ENCODE data around the gene DCP2. TPM values are rescaled to one million over a fixed set of nuclear protein-coding genes. Genes with fewer than 3 reads are reported as not detected.

The DCP2 gene
- total and polyA plus RNA-seq, 10 of the 15 experiments (the other 5 are each of a cell fraction or from before 2014, with no cell fraction given): 23.4 to 81.6 (median 47.4) TPM

GRCh38 chr5:113034182-113034773, 57.7 kb downstream of the DCP2 start:
- Histone ChIP-seq H3K27me3 (replicated peaks in 1 of 2; ENCODE audit: control insufficient read depth in 2 of 2, insufficient read depth in 2 of 2, low read length in 1 of 2) (no peaks in the 10 kb centered on the region), H3K4me3 (no peak overlapping the region), H3K79me2 (ENCODE audit: control insufficient read depth, insufficient read depth, low read length) (no peaks in the 10 kb centered on the region), H3K4me2 (ENCODE audit: control insufficient read depth, insufficient read depth) (no peak overlapping the region), H3K9ac (ENCODE audit: control insufficient read depth, insufficient read depth, low read length) (no peak overlapping the region), H2AFZ (ENCODE audit: control insufficient read depth, low read depth, low read length) (no peak overlapping the region), H3K9me3 (replicated peaks; ENCODE audit: control insufficient read depth, insufficient read depth, low read length) (no peaks in the 10 kb centered on the region), H4K20me1 (ENCODE audit: control insufficient read depth, insufficient read depth) (no peaks in the 10 kb centered on the region), H3K36me3 (ENCODE audit: control insufficient read depth in 2 of 2, insufficient read depth in 2 of 2, low read length in 1 of 2) (no peaks in the 10 kb centered on the region; a peak in 1 of 4 replicates), H3K27ac (ENCODE audit: control insufficient read depth, insufficient read depth) (no peak overlapping the region), H3K4me1 (ENCODE audit: control insufficient read depth, insufficient read depth, low read length) (no peaks in the 10 kb centered on the region)
- ChIA-PET SMC1A (ENCODE audit: uncharacterized antibody, unreplicated experiment) (interaction anchor here (0.8 kb wide), 1 partner anchor 569 kb away, joined by 3 read pairs; no protein-coding TSS in a partner anchor), CTCF (no interaction called here), POLR2A (interaction anchor here (0.6 kb wide), 1 partner anchor 24 kb away, joined by 8 read pairs; no protein-coding TSS in a partner anchor), RAD21 (ENCODE audit: unreplicated experiment) (no interaction called here)
- no peak for ATAC-seq
- intact Hi-C loops (cut with micrococcal nuclease; ENCODE audit: unreplicated experiment) (no loop called here), in situ Hi-C loops (cut with MboI) (no loop called here)
- WGBS (ENCODE audit: insufficient coverage, insufficient replicate concordance, low lambda C conversion rate, missing lambda C conversion rate): 66% methylated on average over 13 of the region's 13 CpGs
- no TSS peak for BruUV-seq (replicated peaks)
- DNase-seq (ENCODE audit: low read depth, low spot score): no peak
- no peak for TF ChIP-seq PAX5 (IDR thresholded peaks at IDR 0.05; ENCODE audit: borderline replicate concordance, low read depth, low read length)
- no peak for TF ChIP-seq POLR2AphosphoS5 (IDR thresholded peaks at IDR 0.05; ENCODE audit: low read length)
- no peak for TF ChIP-seq E4F1 (IDR thresholded peaks at IDR 0.05; ENCODE audit: borderline replicate concordance, partially characterized antibody)
- TF ChIP-seq SUZ12 (IDR thresholded peaks at IDR 0.05; ENCODE audit: unreplicated experiment): no peak
- no peak for TF ChIP-seq HDAC6 (IDR thresholded peaks at IDR 0.05; ENCODE audit: unreplicated experiment)
- no peak for TF ChIP-seq POU2F2 (IDR thresholded peaks at IDR 0.05; ENCODE audit: borderline replicate concordance, low read depth, low read length)
- TF ChIP-seq ZNF207 (IDR thresholded peaks at IDR 0.05; ENCODE audit: borderline replicate concordance): no peak
- TF ChIP-seq CHD4 (IDR thresholded peaks at IDR 0.05): no peak
- TF ChIP-seq ZNF384 (IDR thresholded peaks at IDR 0.05; ENCODE audit: borderline replicate concordance, low read depth, low read length): no peak
- no peak for TF ChIP-seq SMAD5 (IDR thresholded peaks at IDR 0.05; ENCODE audit: low read depth)
- TF ChIP-seq RAD51 (IDR thresholded peaks at IDR 0.05): no peak
- FAIRE-seq: no peak
